Measurements from ENCODE around the gene OSER1. TPM values are rescaled to one million over a fixed set of nuclear protein-coding genes. Genes with fewer than 3 reads are reported as not detected.
A peak's percentile ranks its signal among the peaks of the same experiment; 100 is the strongest.

Gene OSER1
- total and polyA plus RNA-seq, 2 of the 8 experiments (the other 6 are each of a cell fraction or from before 2014, with no cell fraction given) = 24.5 to 31.8 TPM

DNA sequence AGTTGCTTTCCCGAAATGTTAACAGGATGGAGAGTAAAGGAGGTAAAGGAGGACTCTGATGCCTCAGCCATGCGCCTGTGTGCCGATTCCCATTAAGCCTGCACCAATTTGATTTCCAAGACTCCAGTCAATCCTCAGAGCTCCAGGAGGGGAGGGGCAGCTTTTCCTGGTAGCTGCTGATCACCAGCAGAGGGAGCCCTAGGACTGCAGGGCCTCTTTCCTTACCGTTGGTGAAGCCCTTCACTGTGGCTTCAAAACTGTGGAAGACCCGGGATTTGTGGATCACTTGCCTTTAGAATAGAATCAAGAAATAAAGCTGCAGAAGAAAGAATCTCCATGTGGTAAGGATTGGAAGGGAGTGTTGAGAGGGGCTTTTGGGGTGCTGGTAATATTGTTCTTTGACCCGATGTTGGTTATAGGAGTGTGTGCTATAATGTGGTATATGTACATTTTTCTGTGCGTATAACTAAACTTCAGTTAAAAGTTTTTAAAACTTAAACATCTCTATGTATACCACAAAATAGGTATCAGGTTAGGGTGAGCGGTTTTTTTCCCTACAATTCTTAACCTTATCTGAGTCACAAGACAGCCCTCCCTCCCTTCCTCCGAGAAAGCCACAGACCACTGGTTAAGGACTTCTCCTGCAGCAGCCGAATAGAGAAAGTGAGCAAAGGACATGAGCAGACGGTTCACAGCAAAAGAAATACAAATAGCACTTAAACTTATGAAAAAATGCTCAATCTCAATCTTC, 6.9 kb upstream of the OSER1 start (continued):
- TF ChIP-seq RAD21 (IDR thresholded peaks at IDR 0.05 in 1 of 2, conservative IDR thresholded peaks at IDR 0.05 in 1 of 2; ENCODE audit: low read depth in 2 of 2, low read length in 2 of 2) = peak; percentile 95
